ENCODE data around the gene ZNF396. TPM values are rescaled to one million over a fixed set of nuclear protein-coding genes. Genes with fewer than 3 reads are reported as not detected.

Gene ZNF396
- total and polyA plus RNA-seq, 9 of the 15 experiments (the other 6 are each of a cell fraction or from before 2014, with no cell fraction given), result 0.73 to 2.3 (median 1.9) TPM

GRCh38 chr18:35422237-35422636 is 45.1 kb upstream of the ZNF396 start:
- BruUV-seq (replicated peaks), result no TSS peak
- no peaks in the 10 kb centered on the region for H3K4me1 ChIP-seq (replicated peaks in 1 of 2; ENCODE audit: control insufficient read depth in 2 of 2, insufficient read depth in 2 of 2, low read length in 2 of 2)

More at GRCh38 chr18:35422237-35422636, 45.1 kb upstream of the ZNF396 start:
- in situ Hi-C loops (cut with MboI), result no loop called here
- no peaks in the 10 kb centered on the region for H3K9me3 ChIP-seq (replicated peaks; ENCODE audit: control insufficient read depth, insufficient read depth, low read depth, low read length)
- ChIA-PET POLR2A (interaction anchor here (1.0 kb wide), 1 partner anchor 15 kb away, joined by 4 read pairs; no protein-coding TSS in a partner anchor), CTCF (ENCODE audit: low intra/inter-chr PET ratio) (no interaction called here)
- TF ChIP-seq CREB1 (IDR thresholded peaks at IDR 0.05) (no peak), CREB1 (CRISPR knock-in tag; IDR thresholded peaks at IDR 0.05) (no peak), CGGBP1 (CRISPR knock-in tag; IDR thresholded peaks at IDR 0.05) (no peak), ARID4B (CRISPR knock-in tag; IDR thresholded peaks at IDR 0.05) (no peak), ZNF449 (CRISPR knock-in tag; IDR thresholded peaks at IDR 0.05) (no peak), RBM22 (IDR thresholded peaks at IDR 0.05; ENCODE audit: low read depth, low read length, poor library complexity, severe bottlenecking) (no peak)
- H3K27me3 ChIP-seq (ENCODE audit: control insufficient read depth in 2 of 2, insufficient read depth in 2 of 2, low read length in 2 of 2), result peaks cover 0 to 14% of the 10 kb centered on the region in 2 experiments; a peak in 1 of 5 replicates
- H3K79me2 ChIP-seq (ENCODE audit: control insufficient read depth, insufficient read depth, low read length), result no peaks in the 10 kb centered on the region
- DNase-seq (ENCODE audit: extremely low read depth in 1 of 4, low spot score in 3 of 4) (no peak), FAIRE-seq (no peak), ATAC-seq (peak; percentile 25; the same call in 2 of the 3 replicates)
- H3K4me2 ChIP-seq (ENCODE audit: insufficient read depth, low read length), result no peak overlapping the region
- no peak overlapping the region for H3K27ac ChIP-seq (ENCODE audit: extremely low read depth, low read depth, low read length)
- H3K9me1 ChIP-seq (ENCODE audit: control insufficient read depth, insufficient read depth, low read length), result no peaks in the 10 kb centered on the region
- no peaks in the 10 kb centered on the region for H4K20me1 ChIP-seq (replicated peaks; ENCODE audit: control insufficient read depth, insufficient read depth, low read length)
- H3K4me3 ChIP-seq, result no peak overlapping the region
- WGBS (ENCODE audit: insufficient coverage, low coverage, missing lambda C conversion rate), result 0% methylated on average over 3 of the region's 3 CpGs
- H3K36me3 ChIP-seq (ENCODE audit: control insufficient read depth, insufficient read depth, low read length), result no peaks in the 10 kb centered on the region
- intact Hi-C loops (cut with micrococcal nuclease), result no loop called here
- H2AFZ ChIP-seq (ENCODE audit: low read depth, low read length), result no peak overlapping the region
- H3K9ac ChIP-seq (ENCODE audit: insufficient read depth in 1 of 2, low read depth in 2 of 2, low read length in 2 of 2), result no peak overlapping the region

All from K562 (cell line).